Measurements from ENCODE around the gene LRRC7.
"Not testable (repeated sequence)": the region's sequence is repeated elsewhere in the genome, so short reads cannot be mapped to it uniquely, and the experiment has no call there.

DNA sequence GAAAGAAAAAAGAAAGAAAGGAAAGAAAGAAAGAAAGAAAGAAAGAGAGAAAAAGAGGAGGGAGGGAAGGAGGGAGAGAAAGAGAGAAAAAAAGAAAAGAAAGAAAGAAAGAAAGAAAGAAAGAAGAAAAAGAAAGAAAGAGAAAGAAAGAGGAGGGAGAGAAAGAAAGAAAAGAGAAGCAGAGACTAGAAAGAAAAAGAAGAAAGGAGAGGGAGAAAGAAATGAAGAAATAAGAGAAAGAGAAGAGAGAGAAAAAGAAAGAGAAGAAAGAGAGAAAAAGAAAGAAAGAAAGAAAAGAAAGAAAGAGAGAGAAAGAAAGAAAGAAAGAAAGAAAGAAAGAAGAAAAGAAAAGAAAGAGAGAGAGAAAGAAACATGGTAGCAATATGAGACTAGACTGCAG, 150.1 kb downstream of the LRRC7 start:
- TF ChIP-seq, protein P1, sequence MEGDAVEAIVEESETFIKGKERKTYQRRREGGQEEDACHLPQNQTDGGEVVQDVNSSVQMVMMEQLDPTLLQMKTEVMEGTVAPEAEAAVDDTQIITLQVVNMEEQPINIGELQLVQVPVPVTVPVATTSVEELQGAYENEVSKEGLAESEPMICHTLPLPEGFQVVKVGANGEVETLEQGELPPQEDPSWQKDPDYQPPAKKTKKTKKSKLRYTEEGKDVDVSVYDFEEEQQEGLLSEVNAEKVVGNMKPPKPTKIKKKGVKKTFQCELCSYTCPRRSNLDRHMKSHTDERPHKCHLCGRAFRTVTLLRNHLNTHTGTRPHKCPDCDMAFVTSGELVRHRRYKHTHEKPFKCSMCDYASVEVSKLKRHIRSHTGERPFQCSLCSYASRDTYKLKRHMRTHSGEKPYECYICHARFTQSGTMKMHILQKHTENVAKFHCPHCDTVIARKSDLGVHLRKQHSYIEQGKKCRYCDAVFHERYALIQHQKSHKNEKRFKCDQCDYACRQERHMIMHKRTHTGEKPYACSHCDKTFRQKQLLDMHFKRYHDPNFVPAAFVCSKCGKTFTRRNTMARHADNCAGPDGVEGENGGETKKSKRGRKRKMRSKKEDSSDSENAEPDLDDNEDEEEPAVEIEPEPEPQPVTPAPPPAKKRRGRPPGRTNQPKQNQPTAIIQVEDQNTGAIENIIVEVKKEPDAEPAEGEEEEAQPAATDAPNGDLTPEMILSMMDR (IDR thresholded peaks at IDR 0.05; ENCODE audit: low read length): not testable (repeated sequence)
- not testable (repeated sequence) for TF ChIP-seq EZH2 (IDR thresholded peaks at IDR 0.05; ENCODE audit: borderline replicate concordance, low read length)
